Parietal lobe (tissue), 1 donor: ENCODE results near the gene TMEFF1. TPM values are rescaled to one million over a fixed set of nuclear protein-coding genes. Genes with fewer than 3 reads are reported as not detected.

Source experiments
- total RNA-seq: library from RNA; depleted of rRNA; stranded (reverse); fragments of >200 nt; gene quantifications from one replicate; pipeline ENCODE4 v1.2.3, GENCODE V29; 2014

Gene TMEFF1, protein sequence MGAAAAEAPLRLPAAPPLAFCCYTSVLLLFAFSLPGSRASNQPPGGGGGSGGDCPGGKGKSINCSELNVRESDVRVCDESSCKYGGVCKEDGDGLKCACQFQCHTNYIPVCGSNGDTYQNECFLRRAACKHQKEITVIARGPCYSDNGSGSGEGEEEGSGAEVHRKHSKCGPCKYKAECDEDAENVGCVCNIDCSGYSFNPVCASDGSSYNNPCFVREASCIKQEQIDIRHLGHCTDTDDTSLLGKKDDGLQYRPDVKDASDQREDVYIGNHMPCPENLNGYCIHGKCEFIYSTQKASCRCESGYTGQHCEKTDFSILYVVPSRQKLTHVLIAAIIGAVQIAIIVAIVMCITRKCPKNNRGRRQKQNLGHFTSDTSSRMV
- 58.5 TPM for total RNA-seq

GRCh38 chr9:100472788-100473275 lies at the start of gene TMEFF1:
Gene TMEFF1 (plus strand): TSS chr9:100473149. CDS start chr9:100473545, 396 bp downstream.

GRCh38 chr9:100426530-100427365 lies 46.2 kb upstream of the TMEFF1 start, which contains the start of gene MSANTD3:
Gene MSANTD3 (plus strand): TSS chr9:100427143. CDS start chr9:100441939, 14,796 bp downstream.

DNA sequence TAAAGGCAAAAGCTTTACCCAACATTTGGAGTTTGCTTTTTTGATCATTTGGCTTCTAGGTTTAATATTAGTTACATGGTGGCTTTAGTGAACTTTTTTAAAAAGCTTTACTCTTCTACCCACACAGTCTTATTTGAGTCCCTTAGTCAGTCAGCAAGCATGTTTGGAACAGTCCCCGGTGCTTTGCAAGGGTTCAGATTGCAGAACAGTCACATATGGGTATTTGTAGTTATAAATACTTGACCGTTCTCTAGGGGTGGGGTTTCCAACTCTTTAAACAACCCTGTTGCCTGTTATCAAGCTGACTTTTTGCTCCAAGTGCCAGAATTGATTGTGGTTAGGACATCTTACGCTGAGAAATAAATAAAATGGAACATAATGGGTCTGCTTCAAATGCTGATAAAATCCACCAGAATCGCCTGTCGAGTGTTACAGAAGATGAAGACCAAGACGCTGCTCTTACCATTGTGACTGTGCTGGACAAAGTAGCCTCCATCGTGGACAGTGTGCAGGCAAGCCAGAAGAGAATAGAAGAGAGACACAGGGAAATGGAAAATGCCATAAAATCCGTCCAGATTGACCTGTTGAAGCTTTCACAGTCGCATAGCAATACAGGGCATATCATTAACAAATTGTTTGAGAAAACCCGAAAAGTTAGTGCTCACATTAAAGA lies 105.0 kb downstream of the TMEFF1 start, which contains the start of gene CAVIN4:
CAVIN4 (plus strand) TSS at position 304 of the 673 bp plus-strand sequence; CDS start at position 369, 65 bp downstream.

Other genes with a start within 250 kb of the TMEFF1 start
- gene TEX10, start 120.2 kb upstream of the TMEFF1 start, total RNA-seq: 57.6 TPM
- 70.4 TPM for gene MSANTD3, start 46.0 kb upstream of the TMEFF1 start, total RNA-seq
- 20.7 TPM for gene CAVIN4, start 104.9 kb downstream of the TMEFF1 start, total RNA-seq